ENCODE results near the gene TSPEAR.

Gene TSPEAR

DNA sequence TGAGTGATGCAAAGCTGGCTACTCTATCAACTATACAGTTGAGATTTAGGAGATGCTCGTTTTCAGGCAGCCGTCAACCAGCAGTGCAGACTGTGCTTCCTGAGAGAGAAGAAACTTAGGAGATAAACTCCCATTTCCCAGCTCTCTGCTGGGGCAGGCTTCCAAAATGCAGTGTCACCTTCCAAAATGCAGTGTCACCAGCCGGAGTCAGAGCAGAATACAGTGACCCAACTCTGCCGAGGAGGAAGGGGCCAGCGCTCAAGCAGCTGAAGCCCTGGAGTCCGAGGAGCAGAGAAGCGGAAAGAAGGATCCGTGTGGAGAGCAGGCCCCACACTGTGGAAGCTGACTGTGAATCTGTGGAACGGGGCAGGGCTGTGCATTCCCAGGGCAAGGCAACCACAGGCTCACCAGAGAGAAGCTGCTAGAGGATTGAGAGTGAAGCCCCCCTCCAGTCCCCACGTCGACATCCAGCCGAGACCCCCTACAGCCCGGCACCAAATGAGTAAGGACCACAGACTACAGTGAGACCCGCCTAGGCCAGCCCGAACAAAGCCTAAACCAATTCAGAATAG, 28.7 kb downstream of the TSPEAR start:
- no peak for TF ChIP-seq ARNTL (CRISPR knock-in tag; IDR thresholded peaks at IDR 0.05; ENCODE audit: borderline replicate concordance, low read depth)
- no peak for TF ChIP-seq TCF4 (CRISPR knock-in tag; IDR thresholded peaks at IDR 0.05; ENCODE audit: borderline replicate concordance)
- TF ChIP-seq SNAI2 (CRISPR knock-in tag; IDR thresholded peaks at IDR 0.05): no peak
- TF ChIP-seq ISL1 (CRISPR knock-in tag; IDR thresholded peaks at IDR 0.05): no peak
- TF ChIP-seq RARB (CRISPR knock-in tag; IDR thresholded peaks at IDR 0.05): no peak
- TF ChIP-seq ZC3H10 (CRISPR knock-in tag; IDR thresholded peaks at IDR 0.05): no peak
- TF ChIP-seq, protein P1, sequence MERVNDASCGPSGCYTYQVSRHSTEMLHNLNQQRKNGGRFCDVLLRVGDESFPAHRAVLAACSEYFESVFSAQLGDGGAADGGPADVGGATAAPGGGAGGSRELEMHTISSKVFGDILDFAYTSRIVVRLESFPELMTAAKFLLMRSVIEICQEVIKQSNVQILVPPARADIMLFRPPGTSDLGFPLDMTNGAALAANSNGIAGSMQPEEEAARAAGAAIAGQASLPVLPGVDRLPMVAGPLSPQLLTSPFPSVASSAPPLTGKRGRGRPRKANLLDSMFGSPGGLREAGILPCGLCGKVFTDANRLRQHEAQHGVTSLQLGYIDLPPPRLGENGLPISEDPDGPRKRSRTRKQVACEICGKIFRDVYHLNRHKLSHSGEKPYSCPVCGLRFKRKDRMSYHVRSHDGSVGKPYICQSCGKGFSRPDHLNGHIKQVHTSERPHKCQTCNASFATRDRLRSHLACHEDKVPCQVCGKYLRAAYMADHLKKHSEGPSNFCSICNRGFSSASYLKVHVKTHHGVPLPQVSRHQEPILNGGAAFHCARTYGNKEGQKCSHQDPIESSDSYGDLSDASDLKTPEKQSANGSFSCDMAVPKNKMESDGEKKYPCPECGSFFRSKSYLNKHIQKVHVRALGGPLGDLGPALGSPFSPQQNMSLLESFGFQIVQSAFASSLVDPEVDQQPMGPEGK (CRISPR knock-in tag; IDR thresholded peaks at IDR 0.05; ENCODE audit: borderline replicate concordance): no peak
- no peak for TF ChIP-seq ZFP30 (CRISPR knock-in tag; IDR thresholded peaks at IDR 0.05)
- TF ChIP-seq, protein P2, sequence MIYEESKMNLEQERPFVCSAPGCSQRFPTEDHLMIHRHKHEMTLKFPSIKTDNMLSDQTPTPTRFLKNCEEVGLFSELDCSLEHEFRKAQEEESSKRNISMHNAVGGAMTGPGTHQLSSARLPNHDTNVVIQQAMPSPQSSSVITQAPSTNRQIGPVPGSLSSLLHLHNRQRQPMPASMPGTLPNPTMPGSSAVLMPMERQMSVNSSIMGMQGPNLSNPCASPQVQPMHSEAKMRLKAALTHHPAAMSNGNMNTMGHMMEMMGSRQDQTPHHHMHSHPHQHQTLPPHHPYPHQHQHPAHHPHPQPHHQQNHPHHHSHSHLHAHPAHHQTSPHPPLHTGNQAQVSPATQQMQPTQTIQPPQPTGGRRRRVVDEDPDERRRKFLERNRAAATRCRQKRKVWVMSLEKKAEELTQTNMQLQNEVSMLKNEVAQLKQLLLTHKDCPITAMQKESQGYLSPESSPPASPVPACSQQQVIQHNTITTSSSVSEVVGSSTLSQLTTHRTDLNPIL (CRISPR knock-in tag; IDR thresholded peaks at IDR 0.05; ENCODE audit: low read depth): no peak
- no peak for TF ChIP-seq OSR1 (CRISPR knock-in tag; IDR thresholded peaks at IDR 0.05)
- no peak for TF ChIP-seq ZFP3 (CRISPR knock-in tag; IDR thresholded peaks at IDR 0.05)
- TF ChIP-seq, protein P3, sequence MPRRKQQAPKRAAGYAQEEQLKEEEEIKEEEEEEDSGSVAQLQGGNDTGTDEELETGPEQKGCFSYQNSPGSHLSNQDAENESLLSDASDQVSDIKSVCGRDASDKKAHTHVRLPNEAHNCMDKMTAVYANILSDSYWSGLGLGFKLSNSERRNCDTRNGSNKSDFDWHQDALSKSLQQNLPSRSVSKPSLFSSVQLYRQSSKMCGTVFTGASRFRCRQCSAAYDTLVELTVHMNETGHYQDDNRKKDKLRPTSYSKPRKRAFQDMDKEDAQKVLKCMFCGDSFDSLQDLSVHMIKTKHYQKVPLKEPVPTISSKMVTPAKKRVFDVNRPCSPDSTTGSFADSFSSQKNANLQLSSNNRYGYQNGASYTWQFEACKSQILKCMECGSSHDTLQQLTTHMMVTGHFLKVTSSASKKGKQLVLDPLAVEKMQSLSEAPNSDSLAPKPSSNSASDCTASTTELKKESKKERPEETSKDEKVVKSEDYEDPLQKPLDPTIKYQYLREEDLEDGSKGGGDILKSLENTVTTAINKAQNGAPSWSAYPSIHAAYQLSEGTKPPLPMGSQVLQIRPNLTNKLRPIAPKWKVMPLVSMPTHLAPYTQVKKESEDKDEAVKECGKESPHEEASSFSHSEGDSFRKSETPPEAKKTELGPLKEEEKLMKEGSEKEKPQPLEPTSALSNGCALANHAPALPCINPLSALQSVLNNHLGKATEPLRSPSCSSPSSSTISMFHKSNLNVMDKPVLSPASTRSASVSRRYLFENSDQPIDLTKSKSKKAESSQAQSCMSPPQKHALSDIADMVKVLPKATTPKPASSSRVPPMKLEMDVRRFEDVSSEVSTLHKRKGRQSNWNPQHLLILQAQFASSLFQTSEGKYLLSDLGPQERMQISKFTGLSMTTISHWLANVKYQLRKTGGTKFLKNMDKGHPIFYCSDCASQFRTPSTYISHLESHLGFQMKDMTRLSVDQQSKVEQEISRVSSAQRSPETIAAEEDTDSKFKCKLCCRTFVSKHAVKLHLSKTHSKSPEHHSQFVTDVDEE (CRISPR knock-in tag; IDR thresholded peaks at IDR 0.05): no peak
- TF ChIP-seq, protein P4, sequence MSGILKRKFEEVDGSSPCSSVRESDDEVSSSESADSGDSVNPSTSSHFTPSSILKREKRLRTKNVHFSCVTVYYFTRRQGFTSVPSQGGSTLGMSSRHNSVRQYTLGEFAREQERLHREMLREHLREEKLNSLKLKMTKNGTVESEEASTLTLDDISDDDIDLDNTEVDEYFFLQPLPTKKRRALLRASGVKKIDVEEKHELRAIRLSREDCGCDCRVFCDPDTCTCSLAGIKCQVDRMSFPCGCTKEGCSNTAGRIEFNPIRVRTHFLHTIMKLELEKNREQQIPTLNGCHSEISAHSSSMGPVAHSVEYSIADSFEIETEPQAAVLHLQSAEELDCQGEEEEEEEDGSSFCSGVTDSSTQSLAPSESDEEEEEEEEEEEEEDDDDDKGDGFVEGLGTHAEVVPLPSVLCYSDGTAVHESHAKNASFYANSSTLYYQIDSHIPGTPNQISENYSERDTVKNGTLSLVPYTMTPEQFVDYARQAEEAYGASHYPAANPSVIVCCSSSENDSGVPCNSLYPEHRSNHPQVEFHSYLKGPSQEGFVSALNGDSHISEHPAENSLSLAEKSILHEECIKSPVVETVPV (CRISPR knock-in tag; IDR thresholded peaks at IDR 0.05): no peak
- no peak for TF ChIP-seq PPARA (CRISPR knock-in tag; IDR thresholded peaks at IDR 0.05; ENCODE audit: borderline replicate concordance)
- TF ChIP-seq ZNF70 (CRISPR knock-in tag; IDR thresholded peaks at IDR 0.05): no peak
- TF ChIP-seq ZNF8 (CRISPR knock-in tag; IDR thresholded peaks at IDR 0.05): no peak
- TF ChIP-seq ESRRG (CRISPR knock-in tag; IDR thresholded peaks at IDR 0.05): no peak
- ATAC-seq: no peak

DNA sequence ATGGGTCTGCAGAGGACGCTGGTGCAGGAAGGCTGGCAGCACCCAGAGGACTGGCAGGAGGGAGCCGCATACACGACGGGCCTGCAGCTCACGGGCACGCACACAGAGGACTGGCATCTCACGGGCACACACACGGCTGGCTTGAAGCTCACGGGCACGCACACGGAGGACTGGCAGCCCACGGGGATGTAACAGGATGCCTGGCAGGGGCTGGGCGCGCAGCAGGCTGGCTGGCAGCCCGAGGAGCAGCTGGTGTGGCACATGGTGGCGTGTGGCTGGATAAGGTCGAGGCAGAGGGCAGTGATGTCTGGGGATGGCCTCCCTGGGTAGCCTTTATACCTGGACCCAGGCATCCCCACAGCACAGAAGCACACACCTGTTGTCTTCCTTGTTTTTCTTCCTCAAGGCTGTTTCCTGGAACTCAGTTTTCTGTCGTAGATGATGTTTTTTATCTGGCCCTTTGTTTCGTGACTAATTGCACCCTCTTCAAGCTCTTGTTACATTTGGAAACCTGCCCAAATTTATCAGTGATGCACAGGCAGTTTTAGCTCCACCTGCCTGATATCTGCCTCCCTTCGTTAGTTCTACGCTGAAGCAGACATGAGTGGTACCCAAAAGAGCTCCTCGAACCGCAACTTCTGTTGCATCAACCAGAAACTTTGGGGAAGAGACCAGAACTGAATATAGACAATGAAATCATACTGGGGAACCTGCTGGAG, 29.4 kb downstream of the TSPEAR start, which contains the start of gene KRTAP12-1:
Gene KRTAP12-1 (minus strand): TSS at position 303 of the 719 bp plus-strand sequence. CDS start 40 bp downstream, at position 263.
- no peak for TF ChIP-seq ZNF8 (CRISPR knock-in tag; IDR thresholded peaks at IDR 0.05)
- TF ChIP-seq ESRRG (CRISPR knock-in tag; IDR thresholded peaks at IDR 0.05): no peak
- TF ChIP-seq ZFP3 (CRISPR knock-in tag; IDR thresholded peaks at IDR 0.05): no peak
- no peak for TF ChIP-seq PPARA (CRISPR knock-in tag; IDR thresholded peaks at IDR 0.05; ENCODE audit: borderline replicate concordance)
- TF ChIP-seq SNAI2 (CRISPR knock-in tag; IDR thresholded peaks at IDR 0.05): no peak
- TF ChIP-seq GLIS3 (CRISPR knock-in tag; IDR thresholded peaks at IDR 0.05): no peak
- TF ChIP-seq, protein P3 (CRISPR knock-in tag; IDR thresholded peaks at IDR 0.05): no peak
- TF ChIP-seq, protein P1 (CRISPR knock-in tag; IDR thresholded peaks at IDR 0.05; ENCODE audit: borderline replicate concordance): no peak
- TF ChIP-seq RARB (CRISPR knock-in tag; IDR thresholded peaks at IDR 0.05): no peak
- TF ChIP-seq, protein P2 (CRISPR knock-in tag; IDR thresholded peaks at IDR 0.05; ENCODE audit: low read depth): no peak
- ATAC-seq: no peak

All from SK-N-SH treated with all-trans-retinoic acid at 6 μM for 48 hours (cell line).